ENCODE data around the gene EMC1. TPM values are rescaled to one million over a fixed set of nuclear protein-coding genes. Genes with fewer than 3 reads are reported as not detected.
"Not testable (repeated sequence)": the region's sequence is repeated elsewhere in the genome, so short reads cannot be mapped to it uniquely, and the experiment has no call there.

The EMC1 gene
- 75.0 TPM for total RNA-seq

- no peak for FAIRE-seq
- peak; percentile 87 to 91 for DNase-seq (ENCODE audit: low spot score in 2 of 2)
These were observed at the start of gene EMC1, which contains the start of gene MRTO4 for GRCh38 chr1:19251305-19252196. Gene EMC1, minus strand, starts transcription at chr1:19251524. Its CDS starts 15 bp downstream, at chr1:19251509. Gene MRTO4, plus strand, starts transcription at chr1:19251805. Its CDS starts 31 bp downstream, at chr1:19251836.

GRCh38 chr1:19300211-19300610 lies 48.9 kb upstream of the EMC1 start:
- no peak for FAIRE-seq
- DNase-seq (ENCODE audit: low spot score in 2 of 2): no peak

GRCh38 chr1:19294638-19295037 lies 43.3 kb upstream of the EMC1 start:
- no peak for DNase-seq (ENCODE audit: low spot score in 2 of 2)
- FAIRE-seq: no peak

- DNase-seq (ENCODE audit: low spot score in 2 of 2): no peak
- no peak for FAIRE-seq
These were observed 37.9 kb upstream of the EMC1 start for GRCh38 chr1:19289244-19289643.

- peak; percentile 51 to 61 for DNase-seq (ENCODE audit: low spot score in 2 of 2)
- FAIRE-seq: not testable (repeated sequence)
These were observed 37.3 kb upstream of the EMC1 start, which contains the start of gene AKR7A3 for GRCh38 chr1:19288324-19289241. Gene AKR7A3, minus strand, starts transcription at chr1:19288770. Its CDS starts 61 bp downstream, at chr1:19288709.

GRCh38 chr1:19287436-19288185 lies 36.3 kb upstream of the EMC1 start:
- no peak for DNase-seq (ENCODE audit: low spot score in 2 of 2)
- no peak for FAIRE-seq

GRCh38 chr1:19285807-19286206 lies 34.5 kb upstream of the EMC1 start:
- DNase-seq (ENCODE audit: low spot score in 2 of 2); FAIRE-seq: not testable (repeated sequence)

- not testable (repeated sequence) for FAIRE-seq; DNase-seq (ENCODE audit: low spot score in 2 of 2)
These were observed 34.0 kb upstream of the EMC1 start for GRCh38 chr1:19285366-19285765.

GRCh38 chr1:19284881-19285280 lies 33.6 kb upstream of the EMC1 start:
- DNase-seq (ENCODE audit: low spot score in 2 of 2) (no peak), FAIRE-seq (no peak)

GRCh38 chr1:19283891-19284290 lies 32.6 kb upstream of the EMC1 start:
- FAIRE-seq: no peak

GRCh38 chr1:19274636-19275035 lies 23.3 kb upstream of the EMC1 start:
- no peak for DNase-seq (ENCODE audit: low spot score in 2 of 2)
- FAIRE-seq: no peak

More at GRCh38 chr1:19283891-19284290, 32.6 kb upstream of the EMC1 start:
- DNase-seq (ENCODE audit: low spot score in 2 of 2): no peak

GRCh38 chr1:19273844-19274531 lies 22.7 kb upstream of the EMC1 start:
- DNase-seq (ENCODE audit: low spot score in 2 of 2); FAIRE-seq: not testable (repeated sequence)

- DNase-seq (ENCODE audit: low spot score in 2 of 2) (no peak), FAIRE-seq (no peak)
These were observed 22.0 kb upstream of the EMC1 start for GRCh38 chr1:19273106-19273843.

- FAIRE-seq (no peak), DNase-seq (ENCODE audit: low spot score in 2 of 2) (no peak)
These were observed 20.7 kb upstream of the EMC1 start for GRCh38 chr1:19272064-19272463.

GRCh38 chr1:19270343-19270730 lies 19.0 kb upstream of the EMC1 start:
- not testable (repeated sequence) for DNase-seq (ENCODE audit: low spot score in 2 of 2); FAIRE-seq

- DNase-seq (ENCODE audit: low spot score in 2 of 2); FAIRE-seq: not testable (repeated sequence)
These were observed 18.4 kb upstream of the EMC1 start for GRCh38 chr1:19269427-19270342.

- no peak for DNase-seq (ENCODE audit: low spot score in 2 of 2)
- no peak for FAIRE-seq
These were observed 17.1 kb upstream of the EMC1 start for GRCh38 chr1:19268445-19268844.

GRCh38 chr1:19262744-19263143 lies 11.4 kb upstream of the EMC1 start:
- FAIRE-seq: no peak
- no peak for DNase-seq (ENCODE audit: low spot score in 2 of 2)
